Uterus (tissue), 4 donors: ENCODE data around the gene GNL3. TPM values are rescaled to one million over a fixed set of nuclear protein-coding genes. Genes with fewer than 3 reads are reported as not detected.
"Not testable (repeated sequence)": the region's sequence is repeated elsewhere in the genome, so short reads cannot be mapped to it uniquely, and the experiment has no call there.

ENCODE experiments used
- DNase-seq, 2 donors: peaks; one replicate each; pipeline ENCODE4 v3.0.0-alpha.2; 2019 to 2020
- H3K27ac ChIP-seq, 2 donors: fragments of 200-600 bp; sonication (generic); 1 replicate in 1 of 2; 2 replicates in 1 of 2; pipeline ENCODE4 v1.5.1; 2016 to 2018
- H3K27me3 ChIP-seq, 2 donors: fragments of 200-600 bp; sonication (generic); one replicate each; pipeline ENCODE4 v1.5.1; 2018 to 2019; ENCODE audit warnings: control low read depth in 1 of 2
- H3K36me3 ChIP-seq, 2 donors: fragments of 200-600 bp; sonication (generic); one replicate each; pipeline ENCODE4 v1.5.1; 2019; ENCODE audit warnings: control low read depth in 1 of 2
- H3K4me1 ChIP-seq, 2 donors: fragments of 200-600 bp; sonication (generic); one replicate each; pipeline ENCODE4 v1.5.1; 2018 to 2019; ENCODE audit warnings: control low read depth in 1 of 2
- H3K4me3 ChIP-seq, 2 donors: fragments of 200-600 bp; sonication (generic); 1 replicate in 1 of 2; 2 replicates in 1 of 2; pipeline ENCODE4 v1.5.1; 2018 to 2019; ENCODE audit warnings: mild to moderate bottlenecking in 1 of 2
- H3K9me3 ChIP-seq, 2 donors: fragments of 200-600 bp; sonication (generic); one replicate each; pipeline ENCODE4 v1.5.1; 2019; ENCODE audit warnings: control low read depth in 1 of 2
- CTCF ChIP-seq, 4 experiments: fragments of 200-600 bp in 2 of 4; fragments of 450-650 bp in 2 of 4; sonication (generic) in 2 of 4; IDR thresholded peaks; one replicate each; pipeline ENCODE4 v1.5.1; 2016 to 2019; ENCODE audit warnings: antibody characterized with exemption in 4 of 4, mild to moderate bottlenecking in 2 of 4, moderate library complexity in 1 of 4
- POLR2A ChIP-seq, 2 donors: fragments of 450-650 bp; IDR thresholded peaks; one replicate each; pipeline ENCODE4 v1.6.1; 2016; ENCODE audit warnings: antibody characterized with exemption in 2 of 2, mild to moderate bottlenecking in 1 of 2, moderate library complexity in 1 of 2
- intact Hi-C: fragments of 100-400 bp; cut with DNase I; formaldehyde crosslinking; loops from one replicate; pipeline ENCODE4 v1.15.1; 2023; ENCODE audit warnings: low total_unique reads
- total RNA-seq, 4 donors: library from RNA; depleted of rRNA in 3 of 4; stranded (reverse); fragments of >200 nt in 3 of 4; gene quantifications; one replicate each; pipeline versions ENCODE4 v1.1.0 to v1.2.4, GENCODE V29; 2014 to 2023
- donor health status: DM: yes; HTN: yes; CAD: no.

GNL3 gene
- total RNA-seq, 4 donors from 2014 or later, result 29.5 to 108 (median 53.9) TPM

- H3K36me3 ChIP-seq, result no peaks in the 10 kb centered on the region
- intact Hi-C loops, result no loop called here
- no peaks in the 10 kb centered on the region for H3K9me3 ChIP-seq
- H3K27me3 ChIP-seq, result no peaks in the 10 kb centered on the region
- DNase-seq, result no peak
- no peaks in the 10 kb centered on the region for H3K4me1 ChIP-seq
- no peak for TF ChIP-seq CTCF (IDR thresholded peaks at IDR 0.05)
- no peak for TF ChIP-seq POLR2A (IDR thresholded peaks at IDR 0.05)
- H3K4me3 ChIP-seq, result no peak overlapping the region
- H3K27ac ChIP-seq, result no peak overlapping the region
These were observed 38.1 kb downstream of the GNL3 start for GRCh38 chr3:52723935-52724334.

- no peaks in the 10 kb centered on the region for H3K9me3 ChIP-seq
- no peaks in the 10 kb centered on the region for H3K36me3 ChIP-seq
- no peak overlapping the region for H3K27ac ChIP-seq
- no peak overlapping the region for H3K4me3 ChIP-seq
- TF ChIP-seq CTCF (IDR thresholded peaks at IDR 0.05) (no peak), POLR2A (IDR thresholded peaks at IDR 0.05) (no peak)
- no peaks in the 10 kb centered on the region for H3K27me3 ChIP-seq
- DNase-seq, result no peak
- no peaks in the 10 kb centered on the region for H3K4me1 ChIP-seq
- intact Hi-C loops, result no loop called here
These were observed 38.7 kb downstream of the GNL3 start for GRCh38 chr3:52724511-52724910.

GRCh38 chr3:52728753-52729152 is 42.9 kb downstream of the GNL3 start:
- DNase-seq, H3K4me3 ChIP-seq, H3K27me3 ChIP-seq, intact Hi-C loops, H3K27ac ChIP-seq, H3K4me1 ChIP-seq, H3K9me3 ChIP-seq, H3K36me3 ChIP-seq: not testable (repeated sequence)

- Histone ChIP-seq H3K36me3 (no peaks in the 10 kb centered on the region), H3K27ac (no peak overlapping the region), H3K4me3 (no peak overlapping the region), H3K4me1 (no peaks in the 10 kb centered on the region), H3K27me3 (no peaks in the 10 kb centered on the region), H3K9me3 (no peaks in the 10 kb centered on the region)
- intact Hi-C loops, result no loop called here
- no peak for TF ChIP-seq CTCF (IDR thresholded peaks at IDR 0.05)
- TF ChIP-seq POLR2A (IDR thresholded peaks at IDR 0.05), result no peak
- DNase-seq, result no peak
These were observed 44.8 kb downstream of the GNL3 start for GRCh38 chr3:52730681-52731080.

GRCh38 chr3:52731590-52731989 is 45.8 kb downstream of the GNL3 start:
- no peak for DNase-seq
- Histone ChIP-seq H3K9me3 (no peaks in the 10 kb centered on the region), H3K4me3 (no peak overlapping the region), H3K27me3 (no peaks in the 10 kb centered on the region), H3K36me3 (no peaks in the 10 kb centered on the region), H3K27ac (no peak overlapping the region), H3K4me1 (no peaks in the 10 kb centered on the region)
- TF ChIP-seq CTCF (IDR thresholded peaks at IDR 0.05) (no peak), POLR2A (IDR thresholded peaks at IDR 0.05) (no peak)
- intact Hi-C loops, result no loop called here

- intact Hi-C loops, result no loop called here
- Histone ChIP-seq H3K27me3 (no peaks in the 10 kb centered on the region), H3K4me1 (no peaks in the 10 kb centered on the region), H3K9me3 (no peaks in the 10 kb centered on the region), H3K4me3 (no peak overlapping the region), H3K27ac (no peak overlapping the region), H3K36me3 (no peaks in the 10 kb centered on the region)
- no peak for DNase-seq
- TF ChIP-seq CTCF (IDR thresholded peaks at IDR 0.05) (no peak), POLR2A (IDR thresholded peaks at IDR 0.05) (no peak)
These were observed 47.5 kb downstream of the GNL3 start for GRCh38 chr3:52733256-52733891.
